SK-N-SH (cell line): ENCODE measurements around the gene RPRD2. TPM values are rescaled to one million over a fixed set of nuclear protein-coding genes. Genes with fewer than 3 reads are reported as not detected.

Source experiments
- CTCF ChIA-PET: fragments of 300-600, 350-600 bp; formaldehyde crosslinking; extraction: SDS; loops from one replicate; lab custom pipeline; 2021; lab: Yijun Ruan, JAX
- POLR2A ChIA-PET: fragments of 350-600 bp; sonication (Branson Sonifier 250); formaldehyde crosslinking; extraction: SDS; loops from one replicate; lab custom pipeline; 2020; ENCODE audit warnings: antibody characterized with exemption, inconsistent platforms; lab: Yijun Ruan, JAX
- DNase-seq: peaks from one replicate; pipeline ENCODE4 v3.0.0; 2012
- H2AFZ ChIP-seq: fragments of 200-600 bp; sonication (generic); 2 replicates; pipeline ENCODE4 v1.8.1; 2016; ENCODE audit warnings: antibody characterized with exemption, mild to moderate bottlenecking, low read depth
- H3F3A ChIP-seq: fragments of 200-600 bp; sonication (generic); replicated peaks from 2 replicates; pipeline ENCODE3; 2016; ENCODE audit warnings: antibody characterized with exemption, mild to moderate bottlenecking; ENCODE audit not compliant: insufficient read depth
- H3K27ac ChIP-seq, 2 experiments: fragments of 200-500 bp in 1 of 2; fragments of 200-600 bp in 1 of 2; sonication (Bioruptor generic) in 1 of 2; sonication (generic), shearing (Covaris generic) in 1 of 2; 2 replicates each; pipeline versions ENCODE4 v1.5.1 to v1.6.1; 2014 to 2016; ENCODE audit warnings: low read depth in 2 of 2, inconsistent platforms in 1 of 2, low read length in 1 of 2, mild to moderate bottlenecking in 1 of 2, mixed read lengths in 1 of 2
- H3K27me3 ChIP-seq: fragments of 200-600 bp; sonication (generic), shearing (Covaris generic); 2 replicates; pipeline ENCODE4 v1.6.1; 2016; ENCODE audit warnings: mixed run types; ENCODE audit not compliant: insufficient read depth
- H3K36me3 ChIP-seq, 2 experiments: fragments of 200-500 bp in 1 of 2; fragments of 200-600 bp in 1 of 2; sonication (Bioruptor generic) in 1 of 2; sonication (generic) in 1 of 2; replicated peaks in 1 of 2; 2 replicates each; pipeline versions ENCODE3 to v1.5.1; 2014 to 2016; ENCODE audit warnings: low read length in 1 of 2, mild to moderate bottlenecking in 1 of 2; ENCODE audit not compliant: insufficient read depth in 2 of 2, control insufficient read depth in 1 of 2
- H3K4me1 ChIP-seq, 2 experiments: fragments of 200-500 bp in 1 of 2; fragments of 200-600 bp in 1 of 2; sonication (Bioruptor generic) in 1 of 2; sonication (generic), shearing (Covaris generic) in 1 of 2; 2 replicates each; pipeline versions ENCODE4 v1.5.1 to v1.6.1; 2014 to 2016; ENCODE audit warnings: low read depth in 1 of 2, low read length in 1 of 2, mixed run types in 1 of 2; ENCODE audit not compliant: insufficient read depth in 2 of 2, control insufficient read depth in 1 of 2
- H3K4me2 ChIP-seq: fragments of 200-600 bp; sonication (generic), shearing (Covaris generic); 2 replicates; pipeline ENCODE4 v1.6.1; 2017; ENCODE audit warnings: mixed run types
- H3K4me3 ChIP-seq, 2 experiments: fragments of 200-500 bp in 1 of 2; fragments of 200-600 bp in 1 of 2; sonication (Bioruptor generic) in 1 of 2; sonication (generic), shearing (Covaris generic) in 1 of 2; 2 replicates each; pipeline versions ENCODE4 v1.5.1 to v1.8.1; 2014 to 2016; ENCODE audit warnings: low read depth in 2 of 2, inconsistent platforms in 1 of 2, low read length in 1 of 2, mild to moderate bottlenecking in 1 of 2, mixed read lengths in 1 of 2, moderate library complexity in 1 of 2
- H3K79me2 ChIP-seq: fragments of 200-600 bp; sonication (generic); 2 replicates; pipeline ENCODE4 v1.8.1; 2017; ENCODE audit warnings: mild to moderate bottlenecking; ENCODE audit not compliant: insufficient read depth
- H3K9ac ChIP-seq: fragments of 200-600 bp; sonication (generic); 2 replicates; pipeline ENCODE4 v1.6.1; 2017; ENCODE audit warnings: mixed run types
- H3K9me2 ChIP-seq: fragments of 200-600 bp; sonication (generic); 2 replicates; pipeline ENCODE4 v1.6.1; 2017; ENCODE audit warnings: mixed run types
- H3K9me3 ChIP-seq: fragments of 200-600 bp; sonication (generic); 2 replicates; pipeline ENCODE4 v1.6.1; 2017; ENCODE audit warnings: mixed run types, mild to moderate bottlenecking, moderate library complexity
- H4K20me1 ChIP-seq: fragments of 200-600 bp; sonication (generic); 2 replicates; pipeline ENCODE4 v1.6.1; 2017; ENCODE audit warnings: mild to moderate bottlenecking, mixed run types; ENCODE audit not compliant: insufficient read depth
- CHD2 ChIP-seq: fragments of 150-350 bp; IDR thresholded peaks from 2 replicates; pipeline ENCODE4 v1.6.1; 2018; ENCODE audit warnings: low read length; ENCODE audit not compliant: partially characterized antibody
- ELF1 ChIP-seq: IDR thresholded peaks from 2 replicates; pipeline ENCODE4 v1.4.0; 2012
- EP300 ChIP-seq, 2 experiments: IDR thresholded peaks; 2 replicates each; pipeline versions ENCODE4 v1.4.0 to v1.6.1; 2012; ENCODE audit warnings: borderline replicate concordance in 1 of 2, low read depth in 1 of 2, low read length in 1 of 2
- EZH2phosphoT487 ChIP-seq: fragments of 200-600 bp; sonication (generic); IDR thresholded peaks from 2 replicates; pipeline ENCODE4 v1.6.1; 2017; ENCODE audit warnings: low read depth, mixed run types, mild to moderate bottlenecking, antibody characterized with exemption, moderate library complexity, borderline replicate concordance
- FOSL2 ChIP-seq: IDR thresholded peaks from 2 replicates; pipeline ENCODE4 v1.4.0; 2012; ENCODE audit warnings: low read depth, mild to moderate bottlenecking, moderate library complexity, borderline replicate concordance
- FOXJ3 ChIP-seq: sonication (generic); formaldehyde crosslinking; IDR thresholded peaks from 2 replicates; pipeline ENCODE4 v1.5.1; 2020; ENCODE audit warnings: mild to moderate bottlenecking, missing genetic modification reagents
- GABPA ChIP-seq: IDR thresholded peaks from 2 replicates; pipeline ENCODE4 v1.4.0; 2012; ENCODE audit warnings: low read depth, mild to moderate bottlenecking
- JUND ChIP-seq: IDR thresholded peaks from 2 replicates; pipeline ENCODE4 v1.4.0; 2012
- MEF2A ChIP-seq: IDR thresholded peaks from 2 replicates; pipeline ENCODE4 v1.4.0; 2012; ENCODE audit warnings: low read depth, borderline replicate concordance
- NFIC ChIP-seq: IDR thresholded peaks from 2 replicates; pipeline ENCODE4 v1.4.0; 2012; ENCODE audit warnings: borderline replicate concordance
- RAD21 ChIP-seq: IDR thresholded peaks from 2 replicates; pipeline ENCODE4 v1.6.1; 2012; ENCODE audit warnings: mild to moderate bottlenecking, low read length
- RCOR1 ChIP-seq: fragments of 150-350 bp; IDR thresholded peaks from 2 replicates; pipeline ENCODE4 v1.6.1; 2017; ENCODE audit warnings: antibody characterized with exemption, low read length
- RXRA ChIP-seq: IDR thresholded peaks from 2 replicates; pipeline ENCODE4 v1.4.0; 2012; ENCODE audit warnings: low read depth, mild to moderate bottlenecking, borderline replicate concordance
- SIN3A ChIP-seq: IDR thresholded peaks from 2 replicates; pipeline ENCODE4 v1.6.1; 2012; ENCODE audit warnings: low read depth, mild to moderate bottlenecking, low read length, moderate library complexity, borderline replicate concordance
- SMC3 ChIP-seq: IDR thresholded peaks from 2 replicates; pipeline ENCODE4 v1.6.1; 2012; ENCODE audit warnings: low read depth, low read length, improper control_type of control experiment
- TCF12 ChIP-seq: IDR thresholded peaks from 2 replicates; pipeline ENCODE4 v1.4.0; 2012
- TEAD4 ChIP-seq: IDR thresholded peaks from 2 replicates; pipeline ENCODE4 v1.4.0; 2012; ENCODE audit warnings: mild to moderate bottlenecking, borderline replicate concordance; ENCODE audit not compliant: insufficient read depth
- WGBS: methylation state at CpG from one replicate; pipeline ENCODE4 v1.1.6; 2017; ENCODE audit warnings: low lambda C conversion rate; 5-methylcytosine and 5-hydroxymethylcytosine counted together
- polyA plus RNA-seq, 3 experiments: library from polyadenylated mRNA; depleted of rRNA; stranded (reverse); fragments of >200 nt; gene quantifications; 2 replicates each; pipeline ENCODE4 v1.2.3, GENCODE V29; 2012
- TF ChIP-seq, protein P1 (sequence below): IDR thresholded peaks from 2 replicates; pipeline ENCODE4 v1.4.0; 2012; ENCODE audit warnings: low read depth, borderline replicate concordance
- TF ChIP-seq, protein P2 (sequence below): IDR thresholded peaks from 2 replicates; pipeline ENCODE4; 2012
- TF ChIP-seq, protein P3 (sequence below): fragments of 150-350 bp; IDR thresholded peaks from 2 replicates; pipeline ENCODE4 v1.6.1; 2016; ENCODE audit warnings: mild to moderate bottlenecking, low read depth, low read length
- TF ChIP-seq, protein P4 (sequence below): fragments of 200-600 bp; sonication (generic); IDR thresholded peaks from 2 replicates; pipeline ENCODE4 v1.6.1; 2017; ENCODE audit warnings: antibody characterized with exemption, mild to moderate bottlenecking, moderate library complexity
- TF ChIP-seq, protein P5 (sequence below): IDR thresholded peaks from 2 replicates; pipeline ENCODE4 v1.6.1; 2012; ENCODE audit warnings: mild to moderate bottlenecking, low read depth, low read length, moderate library complexity
- TF ChIP-seq, protein P6 (sequence below): IDR thresholded peaks from 2 replicates; pipeline ENCODE4 v1.4.0; 2012; ENCODE audit warnings: low read depth, borderline replicate concordance

Gene RPRD2
- polyA plus RNA-seq, 1 of the 3 experiments (the other 2 are of a cell fraction) = 9.2 TPM

DNA sequence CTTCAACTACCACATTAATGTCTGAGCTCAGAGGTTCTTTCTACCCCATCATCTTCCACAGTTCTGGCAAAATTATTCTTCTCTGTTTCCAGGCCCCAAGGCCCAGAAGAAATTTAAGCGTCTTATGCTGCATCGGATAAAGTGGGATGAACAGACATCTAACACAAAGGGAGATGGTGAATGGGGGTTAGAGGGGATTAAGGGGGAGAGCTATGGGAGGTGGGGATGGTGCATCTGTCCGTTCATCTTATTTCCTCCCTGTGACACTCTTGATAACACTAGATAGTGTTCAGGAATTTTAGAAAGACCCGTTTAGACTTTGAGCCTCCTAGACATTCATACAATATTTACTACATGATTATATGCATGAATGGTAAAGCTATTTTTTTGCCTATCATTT, 17.6 kb upstream of the RPRD2 start (continued):
- TF ChIP-seq, protein P1, sequence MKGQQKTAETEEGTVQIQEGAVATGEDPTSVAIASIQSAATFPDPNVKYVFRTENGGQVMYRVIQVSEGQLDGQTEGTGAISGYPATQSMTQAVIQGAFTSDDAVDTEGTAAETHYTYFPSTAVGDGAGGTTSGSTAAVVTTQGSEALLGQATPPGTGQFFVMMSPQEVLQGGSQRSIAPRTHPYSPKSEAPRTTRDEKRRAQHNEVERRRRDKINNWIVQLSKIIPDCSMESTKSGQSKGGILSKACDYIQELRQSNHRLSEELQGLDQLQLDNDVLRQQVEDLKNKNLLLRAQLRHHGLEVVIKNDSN = no peak
- TF ChIP-seq, protein P2, sequence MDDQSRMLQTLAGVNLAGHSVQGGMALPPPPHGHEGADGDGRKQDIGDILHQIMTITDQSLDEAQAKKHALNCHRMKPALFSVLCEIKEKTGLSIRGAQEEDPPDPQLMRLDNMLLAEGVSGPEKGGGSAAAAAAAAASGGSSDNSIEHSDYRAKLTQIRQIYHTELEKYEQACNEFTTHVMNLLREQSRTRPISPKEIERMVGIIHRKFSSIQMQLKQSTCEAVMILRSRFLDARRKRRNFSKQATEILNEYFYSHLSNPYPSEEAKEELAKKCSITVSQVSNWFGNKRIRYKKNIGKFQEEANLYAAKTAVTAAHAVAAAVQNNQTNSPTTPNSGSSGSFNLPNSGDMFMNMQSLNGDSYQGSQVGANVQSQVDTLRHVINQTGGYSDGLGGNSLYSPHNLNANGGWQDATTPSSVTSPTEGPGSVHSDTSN = no peak
- TF ChIP-seq TEAD4 = no peak

DNA sequence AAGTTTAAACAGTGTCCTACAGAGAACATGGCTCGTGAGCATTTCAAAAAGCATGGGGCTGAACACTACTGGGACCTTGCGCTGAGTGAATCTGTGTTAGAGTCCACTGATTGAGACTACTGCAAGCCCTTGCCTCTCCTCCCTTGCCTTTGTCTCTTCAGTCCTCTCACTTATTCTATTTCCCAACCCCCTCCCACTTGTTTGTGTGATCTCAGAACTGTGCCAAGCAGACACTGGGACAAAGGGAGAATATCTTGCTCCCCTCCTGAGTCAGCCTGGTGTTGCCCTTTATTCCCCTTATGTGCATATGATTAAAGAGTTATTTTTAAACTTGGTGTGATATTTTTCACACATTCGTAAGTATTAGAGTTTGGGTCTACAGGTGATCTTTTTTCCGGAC, 11.1 kb upstream of the RPRD2 start:
- H3K4me1 ChIP-seq = no peaks in the 10 kb centered on the region
- H3K36me3 ChIP-seq = peaks cover 41 to 63% of the 10 kb centered on the region in 2 experiments
- DNase-seq = no peak
- H3K9me3 ChIP-seq = no peaks in the 10 kb centered on the region
- no peak overlapping the region for H3K9ac ChIP-seq
- H3K79me2 ChIP-seq = no peaks in the 10 kb centered on the region; the same call in 1 of the 2 replicates
- CTCF ChIA-PET = no interaction called here
- no peaks in the 10 kb centered on the region for H4K20me1 ChIP-seq
- H3K4me3 ChIP-seq = no peak overlapping the region
- no peaks in the 10 kb centered on the region for H3K27me3 ChIP-seq
- H2AFZ ChIP-seq = no peak overlapping the region
- 94% methylated on average over 4 of the region's 4 CpGs for WGBS
- POLR2A ChIA-PET = no interaction called here
- H3K4me2 ChIP-seq = no peak overlapping the region
- TF ChIP-seq GABPA (no peak), ELF1 (no peak), FOXJ3 (CRISPR knock-in tag) (no peak), NFIC (no peak), JUND (no peak), SMC3 (no peak), TCF12 (no peak), EP300 (IDR thresholded peaks at IDR 0.05; ENCODE audit: borderline replicate concordance in 1 of 2, low read depth in 1 of 2, low read length in 1 of 2) (no peak), RXRA (no peak), EZH2phosphoT487 (no peak), RCOR1 (no peak), RAD21 (no peak), MEF2A (no peak), SIN3A (no peak), FOSL2 (no peak), CHD2 (no peak)
- TF ChIP-seq, protein P3, sequence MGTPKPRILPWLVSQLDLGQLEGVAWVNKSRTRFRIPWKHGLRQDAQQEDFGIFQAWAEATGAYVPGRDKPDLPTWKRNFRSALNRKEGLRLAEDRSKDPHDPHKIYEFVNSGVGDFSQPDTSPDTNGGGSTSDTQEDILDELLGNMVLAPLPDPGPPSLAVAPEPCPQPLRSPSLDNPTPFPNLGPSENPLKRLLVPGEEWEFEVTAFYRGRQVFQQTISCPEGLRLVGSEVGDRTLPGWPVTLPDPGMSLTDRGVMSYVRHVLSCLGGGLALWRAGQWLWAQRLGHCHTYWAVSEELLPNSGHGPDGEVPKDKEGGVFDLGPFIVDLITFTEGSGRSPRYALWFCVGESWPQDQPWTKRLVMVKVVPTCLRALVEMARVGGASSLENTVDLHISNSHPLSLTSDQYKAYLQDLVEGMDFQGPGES = no peak
- TF ChIP-seq, protein P4, sequence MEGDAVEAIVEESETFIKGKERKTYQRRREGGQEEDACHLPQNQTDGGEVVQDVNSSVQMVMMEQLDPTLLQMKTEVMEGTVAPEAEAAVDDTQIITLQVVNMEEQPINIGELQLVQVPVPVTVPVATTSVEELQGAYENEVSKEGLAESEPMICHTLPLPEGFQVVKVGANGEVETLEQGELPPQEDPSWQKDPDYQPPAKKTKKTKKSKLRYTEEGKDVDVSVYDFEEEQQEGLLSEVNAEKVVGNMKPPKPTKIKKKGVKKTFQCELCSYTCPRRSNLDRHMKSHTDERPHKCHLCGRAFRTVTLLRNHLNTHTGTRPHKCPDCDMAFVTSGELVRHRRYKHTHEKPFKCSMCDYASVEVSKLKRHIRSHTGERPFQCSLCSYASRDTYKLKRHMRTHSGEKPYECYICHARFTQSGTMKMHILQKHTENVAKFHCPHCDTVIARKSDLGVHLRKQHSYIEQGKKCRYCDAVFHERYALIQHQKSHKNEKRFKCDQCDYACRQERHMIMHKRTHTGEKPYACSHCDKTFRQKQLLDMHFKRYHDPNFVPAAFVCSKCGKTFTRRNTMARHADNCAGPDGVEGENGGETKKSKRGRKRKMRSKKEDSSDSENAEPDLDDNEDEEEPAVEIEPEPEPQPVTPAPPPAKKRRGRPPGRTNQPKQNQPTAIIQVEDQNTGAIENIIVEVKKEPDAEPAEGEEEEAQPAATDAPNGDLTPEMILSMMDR = no peak
- TF ChIP-seq, protein P5, sequence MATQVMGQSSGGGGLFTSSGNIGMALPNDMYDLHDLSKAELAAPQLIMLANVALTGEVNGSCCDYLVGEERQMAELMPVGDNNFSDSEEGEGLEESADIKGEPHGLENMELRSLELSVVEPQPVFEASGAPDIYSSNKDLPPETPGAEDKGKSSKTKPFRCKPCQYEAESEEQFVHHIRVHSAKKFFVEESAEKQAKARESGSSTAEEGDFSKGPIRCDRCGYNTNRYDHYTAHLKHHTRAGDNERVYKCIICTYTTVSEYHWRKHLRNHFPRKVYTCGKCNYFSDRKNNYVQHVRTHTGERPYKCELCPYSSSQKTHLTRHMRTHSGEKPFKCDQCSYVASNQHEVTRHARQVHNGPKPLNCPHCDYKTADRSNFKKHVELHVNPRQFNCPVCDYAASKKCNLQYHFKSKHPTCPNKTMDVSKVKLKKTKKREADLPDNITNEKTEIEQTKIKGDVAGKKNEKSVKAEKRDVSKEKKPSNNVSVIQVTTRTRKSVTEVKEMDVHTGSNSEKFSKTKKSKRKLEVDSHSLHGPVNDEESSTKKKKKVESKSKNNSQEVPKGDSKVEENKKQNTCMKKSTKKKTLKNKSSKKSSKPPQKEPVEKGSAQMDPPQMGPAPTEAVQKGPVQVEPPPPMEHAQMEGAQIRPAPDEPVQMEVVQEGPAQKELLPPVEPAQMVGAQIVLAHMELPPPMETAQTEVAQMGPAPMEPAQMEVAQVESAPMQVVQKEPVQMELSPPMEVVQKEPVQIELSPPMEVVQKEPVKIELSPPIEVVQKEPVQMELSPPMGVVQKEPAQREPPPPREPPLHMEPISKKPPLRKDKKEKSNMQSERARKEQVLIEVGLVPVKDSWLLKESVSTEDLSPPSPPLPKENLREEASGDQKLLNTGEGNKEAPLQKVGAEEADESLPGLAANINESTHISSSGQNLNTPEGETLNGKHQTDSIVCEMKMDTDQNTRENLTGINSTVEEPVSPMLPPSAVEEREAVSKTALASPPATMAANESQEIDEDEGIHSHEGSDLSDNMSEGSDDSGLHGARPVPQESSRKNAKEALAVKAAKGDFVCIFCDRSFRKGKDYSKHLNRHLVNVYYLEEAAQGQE = no peak
- TF ChIP-seq, protein P6, sequence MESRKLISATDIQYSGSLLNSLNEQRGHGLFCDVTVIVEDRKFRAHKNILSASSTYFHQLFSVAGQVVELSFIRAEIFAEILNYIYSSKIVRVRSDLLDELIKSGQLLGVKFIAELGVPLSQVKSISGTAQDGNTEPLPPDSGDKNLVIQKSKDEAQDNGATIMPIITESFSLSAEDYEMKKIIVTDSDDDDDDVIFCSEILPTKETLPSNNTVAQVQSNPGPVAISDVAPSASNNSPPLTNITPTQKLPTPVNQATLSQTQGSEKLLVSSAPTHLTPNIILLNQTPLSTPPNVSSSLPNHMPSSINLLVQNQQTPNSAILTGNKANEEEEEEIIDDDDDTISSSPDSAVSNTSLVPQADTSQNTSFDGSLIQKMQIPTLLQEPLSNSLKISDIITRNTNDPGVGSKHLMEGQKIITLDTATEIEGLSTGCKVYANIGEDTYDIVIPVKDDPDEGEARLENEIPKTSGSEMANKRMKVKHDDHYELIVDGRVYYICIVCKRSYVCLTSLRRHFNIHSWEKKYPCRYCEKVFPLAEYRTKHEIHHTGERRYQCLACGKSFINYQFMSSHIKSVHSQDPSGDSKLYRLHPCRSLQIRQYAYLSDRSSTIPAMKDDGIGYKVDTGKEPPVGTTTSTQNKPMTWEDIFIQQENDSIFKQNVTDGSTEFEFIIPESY = no peak
- peaks cover 34% of the 10 kb centered on the region for H3F3A ChIP-seq
- no peaks in the 10 kb centered on the region for H3K9me2 ChIP-seq
- no peak overlapping the region for H3K27ac ChIP-seq
